ENCODE data around the gene NACC2.
A peak's percentile ranks its signal among the peaks of the same experiment; 100 is the strongest.

NACC2 gene

GRCh38 chr9:136087741-136088480 lies 7.2 kb downstream of the NACC2 start:
- no peak for TF ChIP-seq CTCF (IDR thresholded peaks at IDR 0.05; ENCODE audit: insufficient read depth, low read length, poor library complexity, severe bottlenecking)
- no peaks in the 10 kb centered on the region for H3K27me3 ChIP-seq (replicated peaks; ENCODE audit: control insufficient read depth, insufficient read depth, low read length)
- no peaks in the 10 kb centered on the region; the same call in 1 of the 2 replicates for H3K36me3 ChIP-seq (ENCODE audit: control insufficient read depth, insufficient read depth, low read length)
- H3K4me3 ChIP-seq (replicated peaks; ENCODE audit: low read depth, low read length) = no peak overlapping the region
- DNase-seq (ENCODE audit: extremely low read depth, insufficient read length) = no peak

- Histone ChIP-seq H3K36me3 (ENCODE audit: control insufficient read depth, insufficient read depth, low read length) (no peaks in the 10 kb centered on the region; the same call in 1 of the 2 replicates), H3K27me3 (replicated peaks; ENCODE audit: control insufficient read depth, insufficient read depth, low read length) (no peaks in the 10 kb centered on the region)
- no peak for DNase-seq (ENCODE audit: extremely low read depth, insufficient read length)
These were observed 7.9 kb downstream of the NACC2 start for GRCh38 chr9:136086951-136087740.

DNA sequence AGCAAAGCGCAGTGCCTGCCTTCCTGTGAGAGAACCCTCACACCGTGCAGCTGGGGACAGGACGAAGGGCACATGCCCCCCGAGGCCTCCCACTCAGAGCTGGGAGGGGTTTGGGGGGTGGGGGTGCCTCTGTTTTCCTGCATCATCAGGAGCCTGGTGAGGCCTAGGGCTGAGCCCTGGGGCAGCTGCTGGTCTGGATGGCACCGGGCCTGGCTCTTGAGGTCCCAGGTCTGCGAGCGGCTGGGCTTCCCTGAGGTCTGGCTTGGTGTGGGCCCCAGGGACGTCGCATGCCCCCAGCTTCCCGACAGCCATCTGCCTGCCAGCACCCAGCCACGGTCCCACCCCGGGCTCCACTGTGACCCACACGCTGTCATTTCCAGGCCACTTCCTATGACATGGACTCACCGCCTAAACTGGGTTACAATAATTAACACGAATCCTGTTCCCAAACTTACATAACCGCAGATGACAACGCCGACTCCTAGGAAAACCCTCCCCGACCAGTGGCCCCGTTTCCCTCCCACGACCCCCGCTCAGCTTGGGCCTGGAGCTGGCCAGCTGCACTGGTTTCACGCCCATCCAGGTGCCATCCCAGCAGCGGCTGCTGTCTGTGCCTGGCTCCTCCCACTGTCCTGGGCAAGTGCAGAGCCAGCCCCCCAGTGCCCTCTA lies 8.7 kb downstream of the NACC2 start:
- Histone ChIP-seq H3K27me3 (replicated peaks; ENCODE audit: control insufficient read depth, insufficient read depth, low read length) (no peaks in the 10 kb centered on the region), H3K36me3 (ENCODE audit: control insufficient read depth, insufficient read depth, low read length) (no peaks in the 10 kb centered on the region), H3K4me3 (replicated peaks; ENCODE audit: low read depth, low read length) (no peak overlapping the region)
- no peak for TF ChIP-seq CTCF (IDR thresholded peaks at IDR 0.05; ENCODE audit: insufficient read depth, low read length, poor library complexity, severe bottlenecking)
- DNase-seq (ENCODE audit: extremely low read depth, insufficient read length) = peak; percentile 1

More at GRCh38 chr9:136086951-136087740, 7.9 kb downstream of the NACC2 start:
- no peak for TF ChIP-seq CTCF (IDR thresholded peaks at IDR 0.05; ENCODE audit: insufficient read depth, low read length, poor library complexity, severe bottlenecking)
- no peak overlapping the region for H3K4me3 ChIP-seq (replicated peaks; ENCODE audit: low read depth, low read length)

- no peak for TF ChIP-seq CTCF (IDR thresholded peaks at IDR 0.05; ENCODE audit: insufficient read depth, low read length, poor library complexity, severe bottlenecking)
- no peak overlapping the region for H3K4me3 ChIP-seq (replicated peaks; ENCODE audit: low read depth, low read length)
- H3K36me3 ChIP-seq (ENCODE audit: control insufficient read depth, insufficient read depth, low read length) = no peaks in the 10 kb centered on the region
- no peaks in the 10 kb centered on the region for H3K27me3 ChIP-seq (replicated peaks; ENCODE audit: control insufficient read depth, insufficient read depth, low read length)
- peak; percentile 1 for DNase-seq (ENCODE audit: extremely low read depth, insufficient read length)
These were observed 9.3 kb downstream of the NACC2 start for GRCh38 chr9:136085815-136086212.

DNA sequence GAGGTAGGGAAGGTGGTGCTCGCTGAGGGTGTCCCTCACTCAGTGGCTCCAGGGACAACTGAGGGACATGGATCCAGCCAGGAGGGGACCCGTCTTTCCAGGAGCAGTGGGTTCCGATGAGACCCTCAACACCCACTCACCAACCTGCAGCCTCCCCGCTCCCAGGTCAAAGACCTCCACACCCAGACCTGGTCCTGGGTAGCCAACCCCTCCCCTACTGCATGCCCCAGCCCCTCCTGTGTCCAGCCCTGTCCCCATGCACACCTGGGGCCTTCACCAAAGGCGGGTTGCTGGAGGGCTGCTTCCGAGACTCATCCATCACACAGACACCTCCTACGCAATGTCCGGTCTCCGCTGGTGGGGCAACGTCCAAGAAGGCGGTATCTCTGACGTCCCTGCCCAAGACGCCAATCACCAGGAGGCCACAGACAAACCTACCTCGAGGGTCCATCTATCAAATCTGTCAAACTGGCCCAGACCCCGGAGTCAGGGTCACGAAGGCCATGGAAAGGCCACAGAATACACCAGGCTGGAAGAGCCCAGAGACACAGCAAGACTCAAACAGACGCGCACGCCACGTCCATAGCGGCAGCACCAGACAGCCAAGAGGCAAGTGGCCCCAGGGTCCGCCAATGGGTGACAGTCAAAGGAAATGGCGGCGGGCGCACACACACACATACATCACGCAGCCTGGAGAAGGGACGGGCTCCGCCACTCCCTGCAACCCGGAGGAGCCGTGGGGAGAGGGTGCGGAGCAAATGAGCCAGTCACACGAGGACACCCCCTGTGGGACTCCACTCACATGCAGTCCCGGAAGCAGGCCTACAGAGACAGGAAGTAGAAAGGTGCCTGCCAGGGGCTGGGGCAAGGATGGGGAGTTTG lies 10.8 kb downstream of the NACC2 start:
- peak; percentile 1 for DNase-seq (ENCODE audit: extremely low read depth, insufficient read length)
- TF ChIP-seq CTCF (IDR thresholded peaks at IDR 0.05; ENCODE audit: insufficient read depth, low read length, poor library complexity, severe bottlenecking) = no peak
- Histone ChIP-seq H3K36me3 (ENCODE audit: control insufficient read depth, insufficient read depth, low read length) (no peaks in the 10 kb centered on the region), H3K27me3 (replicated peaks; ENCODE audit: control insufficient read depth, insufficient read depth, low read length) (no peaks in the 10 kb centered on the region), H3K4me3 (replicated peaks; ENCODE audit: low read depth, low read length) (no peak overlapping the region)

Measured in GM06990 (cell line).